MM.1S (cell line): ENCODE measurements around the gene ADTRP.

ENCODE experiments used
- DNase-seq: peaks from one replicate; pipeline ENCODE4 v3.0.0-alpha.2; 2015
- H2AFZ ChIP-seq: fragments of 300-600 bp; sonication (generic); 2 replicates; pipeline ENCODE4 v1.6.0; 2016; ENCODE audit warnings: antibody characterized with exemption, low read length
- H3F3A ChIP-seq: fragments of 300-600 bp; sonication (generic); 2 replicates; pipeline ENCODE4 v1.6.1; 2016; ENCODE audit warnings: mild to moderate bottlenecking, antibody characterized with exemption, low read length, moderate library complexity, mixed read lengths; ENCODE audit not compliant: insufficient read depth
- H3K27ac ChIP-seq: fragments of 300-600 bp; sonication (generic); 2 replicates; pipeline ENCODE4 v1.5.1; 2016; ENCODE audit warnings: mild to moderate bottlenecking, low read length
- H3K27me3 ChIP-seq: fragments of 300-600 bp; sonication (generic); replicated peaks from 2 replicates; pipeline ENCODE4 v1.6.0; 2016; ENCODE audit warnings: low read length; ENCODE audit not compliant: insufficient read depth
- H3K36me3 ChIP-seq: fragments of 300-600 bp; sonication (generic); replicated peaks from 2 replicates; pipeline ENCODE4 v1.6.1; 2016; ENCODE audit warnings: mild to moderate bottlenecking, low read length, mixed read lengths; ENCODE audit not compliant: insufficient read depth
- H3K4me1 ChIP-seq: fragments of 300-600 bp; sonication (generic); 2 replicates; pipeline ENCODE4 v1.6.1; 2016; ENCODE audit warnings: low read length, mixed read lengths
- H3K4me2 ChIP-seq: fragments of 300-600 bp; sonication (generic); 2 replicates; pipeline ENCODE4 v1.6.0; 2016; ENCODE audit warnings: low read depth, low read length
- H3K4me3 ChIP-seq: fragments of 300-600 bp; sonication (generic); 2 replicates; pipeline ENCODE4 v1.5.1; 2016; ENCODE audit warnings: low read length, mixed read lengths
- H3K79me2 ChIP-seq: fragments of 300-600 bp; sonication (generic); 2 replicates; pipeline ENCODE4 v1.6.1; 2016; ENCODE audit warnings: mixed run types, low read length, mixed read lengths
- H3K9ac ChIP-seq: fragments of 300-600 bp; sonication (generic); 2 replicates; pipeline ENCODE4 v1.6.1; 2016; ENCODE audit warnings: low read length, mixed read lengths
- H3K9me2 ChIP-seq: fragments of 300-600 bp; sonication (generic); replicated peaks from 2 replicates; pipeline ENCODE4 v1.6.1; 2016; ENCODE audit warnings: mild to moderate bottlenecking, low read length, mixed read lengths; ENCODE audit not compliant: insufficient read depth
- H3K9me3 ChIP-seq: fragments of 300-600 bp; sonication (generic); replicated peaks from 2 replicates; pipeline ENCODE4 v1.6.1; 2016; ENCODE audit warnings: mild to moderate bottlenecking, low read length, mixed read lengths; ENCODE audit not compliant: insufficient read depth
- H4K20me1 ChIP-seq: fragments of 300-600 bp; sonication (generic); 2 replicates; pipeline ENCODE4 v1.6.1; 2016; ENCODE audit warnings: mild to moderate bottlenecking, low read length, moderate library complexity, mixed read lengths; ENCODE audit not compliant: insufficient read depth
- EZH2 ChIP-seq: fragments of 300-600 bp; sonication (generic); optimal IDR thresholded peaks from 2 replicates; pipeline ENCODE3; 2017; ENCODE audit warnings: low read depth, mild to moderate bottlenecking, antibody characterized with exemption, low read length, mixed read lengths
- EZH2phosphoT487 ChIP-seq: fragments of 300-600 bp; sonication (generic); IDR thresholded peaks from 2 replicates; pipeline ENCODE4 v1.6.1; 2018; ENCODE audit warnings: antibody characterized with exemption, low read length
- TF ChIP-seq, protein P1 (sequence below): fragments of 300-600 bp; sonication (generic); IDR thresholded peaks from 2 replicates; pipeline ENCODE4 v1.5.1; 2016; ENCODE audit warnings: antibody characterized with exemption, low read length, mixed read lengths

Gene ADTRP

GRCh38 chr6:11702500-11703130 lies 76.0 kb downstream of the ADTRP start:
- H2AFZ ChIP-seq = no peak overlapping the region
- no peak for DNase-seq
- no peak overlapping the region for H3K27ac ChIP-seq

GRCh38 chr6:11702089-11702488 lies 76.5 kb downstream of the ADTRP start:
- no peak for DNase-seq
- Histone ChIP-seq H3K27ac (no peak overlapping the region), H2AFZ (no peak overlapping the region), H3K4me2 (no peak overlapping the region), H4K20me1 (no peaks in the 10 kb centered on the region), H3F3A (no peaks in the 10 kb centered on the region), H3K27me3 (no peaks in the 10 kb centered on the region), H3K9ac (no peak overlapping the region), H3K36me3 (no peaks in the 10 kb centered on the region), H3K9me2 (no peaks in the 10 kb centered on the region), H3K9me3 (no peaks in the 10 kb centered on the region), H3K4me3 (no peak overlapping the region), H3K4me1 (peaks cover 3% of the 10 kb centered on the region; the same call in 1 of the 2 replicates), H3K79me2 (no peaks in the 10 kb centered on the region)
- TF ChIP-seq, protein P1, sequence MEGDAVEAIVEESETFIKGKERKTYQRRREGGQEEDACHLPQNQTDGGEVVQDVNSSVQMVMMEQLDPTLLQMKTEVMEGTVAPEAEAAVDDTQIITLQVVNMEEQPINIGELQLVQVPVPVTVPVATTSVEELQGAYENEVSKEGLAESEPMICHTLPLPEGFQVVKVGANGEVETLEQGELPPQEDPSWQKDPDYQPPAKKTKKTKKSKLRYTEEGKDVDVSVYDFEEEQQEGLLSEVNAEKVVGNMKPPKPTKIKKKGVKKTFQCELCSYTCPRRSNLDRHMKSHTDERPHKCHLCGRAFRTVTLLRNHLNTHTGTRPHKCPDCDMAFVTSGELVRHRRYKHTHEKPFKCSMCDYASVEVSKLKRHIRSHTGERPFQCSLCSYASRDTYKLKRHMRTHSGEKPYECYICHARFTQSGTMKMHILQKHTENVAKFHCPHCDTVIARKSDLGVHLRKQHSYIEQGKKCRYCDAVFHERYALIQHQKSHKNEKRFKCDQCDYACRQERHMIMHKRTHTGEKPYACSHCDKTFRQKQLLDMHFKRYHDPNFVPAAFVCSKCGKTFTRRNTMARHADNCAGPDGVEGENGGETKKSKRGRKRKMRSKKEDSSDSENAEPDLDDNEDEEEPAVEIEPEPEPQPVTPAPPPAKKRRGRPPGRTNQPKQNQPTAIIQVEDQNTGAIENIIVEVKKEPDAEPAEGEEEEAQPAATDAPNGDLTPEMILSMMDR = no peak
- TF ChIP-seq EZH2 (no peak), EZH2phosphoT487 (no peak)

More at GRCh38 chr6:11702500-11703130, 76.0 kb downstream of the ADTRP start:
- no peaks in the 10 kb centered on the region for H3K27me3 ChIP-seq
- no peaks in the 10 kb centered on the region for H3K36me3 ChIP-seq
- no peaks in the 10 kb centered on the region for H4K20me1 ChIP-seq
- H3K79me2 ChIP-seq = no peaks in the 10 kb centered on the region
- no peaks in the 10 kb centered on the region for H3F3A ChIP-seq
- H3K9ac ChIP-seq = no peak overlapping the region
- TF ChIP-seq, protein P1 = no peak
- no peak for TF ChIP-seq EZH2
- TF ChIP-seq EZH2phosphoT487 = no peak
- H3K9me3 ChIP-seq = no peaks in the 10 kb centered on the region
- H3K4me2 ChIP-seq = no peak overlapping the region
- peaks cover 3% of the 10 kb centered on the region; the same call in 1 of the 2 replicates for H3K4me1 ChIP-seq
- no peaks in the 10 kb centered on the region for H3K9me2 ChIP-seq
- H3K4me3 ChIP-seq = no peak overlapping the region

- H3K4me3 ChIP-seq = no peak overlapping the region
- H3K9me2 ChIP-seq = no peaks in the 10 kb centered on the region
- DNase-seq = no peak
- no peaks in the 10 kb centered on the region for H4K20me1 ChIP-seq
- no peaks in the 10 kb centered on the region for H3K79me2 ChIP-seq
- no peaks in the 10 kb centered on the region for H3K36me3 ChIP-seq
- no peak overlapping the region for H3K4me2 ChIP-seq
- H3K4me1 ChIP-seq = peaks cover 3% of the 10 kb centered on the region; the same call in 1 of the 2 replicates
- TF ChIP-seq, protein P1 = no peak
- TF ChIP-seq EZH2 = no peak
- TF ChIP-seq EZH2phosphoT487 = no peak
- H3K9me3 ChIP-seq = no peaks in the 10 kb centered on the region
- H3F3A ChIP-seq = no peaks in the 10 kb centered on the region
- no peak overlapping the region for H3K9ac ChIP-seq
- no peak overlapping the region for H2AFZ ChIP-seq
- no peak overlapping the region for H3K27ac ChIP-seq
- no peaks in the 10 kb centered on the region for H3K27me3 ChIP-seq
These were observed 77.0 kb downstream of the ADTRP start for GRCh38 chr6:11701573-11701972.
